ENCODE measurements around the gene CDCP1.

Gene CDCP1

DNA sequence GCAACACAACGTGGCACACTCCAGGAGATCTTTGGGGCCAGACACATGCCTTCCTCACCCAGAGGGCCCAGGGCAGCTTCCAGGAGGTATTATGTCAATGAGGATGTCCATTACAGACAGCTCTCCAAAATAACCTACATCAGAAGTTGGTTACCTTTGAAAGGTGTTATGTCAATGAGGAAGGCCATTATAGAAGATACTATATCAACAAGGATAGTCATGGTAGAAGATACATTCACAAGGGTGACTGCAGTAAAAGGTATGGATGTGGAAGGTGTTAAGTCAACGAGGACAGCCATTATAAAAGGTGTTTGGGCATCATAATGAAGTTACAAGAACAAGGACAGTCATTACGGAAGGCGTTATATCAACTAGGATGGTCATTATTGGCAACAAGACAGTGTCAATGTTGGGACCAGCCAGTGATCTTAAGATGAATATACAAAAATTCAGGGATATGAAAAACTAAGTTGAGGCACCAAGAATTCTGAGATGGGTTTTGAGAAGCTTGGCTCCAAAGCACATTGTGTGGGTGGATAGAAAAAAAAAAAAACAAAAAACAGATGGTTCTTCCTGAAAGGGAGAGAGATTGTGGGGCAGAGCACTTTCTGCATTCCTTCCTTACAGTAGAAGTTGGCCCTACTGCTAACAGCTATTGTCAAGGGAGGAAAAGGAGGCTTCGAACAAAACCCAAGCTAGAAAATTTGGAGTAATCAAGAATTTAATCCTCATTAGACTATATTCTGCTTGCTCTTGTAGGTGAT lies 11.2 kb downstream of the CDCP1 start:
- DNase-seq: no peak

DNA sequence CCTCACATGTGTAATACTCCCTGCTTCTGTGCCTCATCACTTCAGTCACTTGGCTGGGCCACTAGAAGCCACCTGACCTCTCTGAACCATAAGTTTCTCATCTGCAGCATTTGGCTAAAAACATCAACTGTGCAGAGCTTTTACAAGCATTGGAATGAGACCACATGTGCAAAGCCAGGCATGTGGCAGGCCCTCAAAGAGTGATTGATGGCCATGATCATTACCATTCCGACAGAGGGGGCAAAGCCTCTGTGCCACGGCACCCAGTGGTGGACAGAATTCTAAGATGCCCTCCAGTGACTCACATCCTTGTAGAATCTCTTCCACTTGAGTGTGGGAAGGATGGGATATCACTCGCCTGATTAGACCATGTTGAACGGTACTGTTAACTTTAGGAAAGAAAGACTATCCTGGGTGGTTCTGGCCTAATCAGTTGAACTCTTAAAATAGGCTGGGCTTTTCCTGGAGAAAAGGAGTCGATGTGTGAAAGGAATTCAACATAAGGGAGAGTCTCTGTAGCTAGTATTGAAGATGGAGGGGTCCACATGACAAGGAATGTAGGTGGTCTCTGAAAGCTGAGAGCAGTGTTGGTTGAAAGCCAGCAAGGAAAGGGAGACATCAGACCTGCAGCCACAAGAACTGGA lies 13.5 kb downstream of the CDCP1 start:
- DNase-seq: no peak

DNA sequence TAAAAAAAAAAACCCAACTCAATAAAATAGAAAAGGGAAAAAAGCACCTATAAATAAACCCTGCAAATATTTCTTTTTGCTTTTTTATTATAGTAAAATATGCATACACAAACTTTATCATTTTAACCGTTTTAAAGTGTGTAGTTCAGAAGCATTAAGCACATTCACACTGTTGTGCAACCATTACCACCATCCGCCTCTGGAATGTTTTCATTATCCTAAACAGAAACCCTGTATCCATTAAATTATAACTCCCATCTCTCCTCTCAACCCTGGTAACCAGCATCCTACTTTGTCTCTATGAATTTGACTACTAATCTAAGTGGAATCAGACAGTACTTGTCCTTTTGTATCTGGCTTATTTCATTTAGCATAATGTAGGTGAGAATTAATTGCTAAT lies 15.0 kb downstream of the CDCP1 start:
- no peak for DNase-seq

GRCh38 chr3:45130476-45130875 lies 15.7 kb downstream of the CDCP1 start:
- no peak for DNase-seq

- DNase-seq: no peak
Observed at GRCh38 chr3:45128950-45129349, 17.2 kb downstream of the CDCP1 start.

DNA sequence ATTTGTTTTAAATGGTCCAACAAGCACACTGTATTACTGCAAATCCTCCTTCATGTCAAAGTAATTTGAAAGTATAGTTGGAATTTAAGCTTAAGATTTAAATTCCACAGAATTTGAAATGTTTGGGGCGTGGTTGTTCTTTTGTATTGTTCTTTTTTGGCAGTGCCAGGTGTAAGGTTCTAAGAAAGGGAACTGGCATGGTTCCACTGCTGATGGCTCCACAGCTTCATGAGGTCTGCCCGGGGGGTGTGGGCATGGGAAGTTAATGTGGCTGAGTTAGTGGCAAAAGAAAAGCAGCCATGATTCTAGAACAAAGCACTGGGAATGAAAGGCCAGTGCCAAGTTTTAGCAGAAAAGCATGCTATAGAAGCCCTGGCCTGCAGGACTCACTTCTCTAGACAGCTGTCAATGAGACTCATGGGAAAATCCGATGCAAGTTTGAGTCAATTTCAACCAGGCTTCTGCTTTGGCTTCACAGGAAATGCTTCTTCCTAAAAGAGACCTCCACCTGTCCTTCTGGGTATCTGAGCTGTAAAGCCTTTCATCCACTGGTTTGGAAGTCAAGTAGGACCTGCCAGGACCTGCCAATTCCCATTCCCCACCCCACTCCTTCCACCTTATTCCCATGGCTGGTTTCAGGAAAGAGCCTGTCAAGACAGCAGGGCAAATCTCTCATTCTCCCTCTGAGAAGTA lies 18.9 kb downstream of the CDCP1 start:
- no peak for DNase-seq

- no peak for DNase-seq
Observed at GRCh38 chr3:45126730-45127129, 19.4 kb downstream of the CDCP1 start.

GRCh38 chr3:45125550-45126026 lies 20.6 kb downstream of the CDCP1 start:
- no peak for DNase-seq

GRCh38 chr3:45124956-45125355 lies 21.2 kb downstream of the CDCP1 start:
- DNase-seq: no peak

DNA sequence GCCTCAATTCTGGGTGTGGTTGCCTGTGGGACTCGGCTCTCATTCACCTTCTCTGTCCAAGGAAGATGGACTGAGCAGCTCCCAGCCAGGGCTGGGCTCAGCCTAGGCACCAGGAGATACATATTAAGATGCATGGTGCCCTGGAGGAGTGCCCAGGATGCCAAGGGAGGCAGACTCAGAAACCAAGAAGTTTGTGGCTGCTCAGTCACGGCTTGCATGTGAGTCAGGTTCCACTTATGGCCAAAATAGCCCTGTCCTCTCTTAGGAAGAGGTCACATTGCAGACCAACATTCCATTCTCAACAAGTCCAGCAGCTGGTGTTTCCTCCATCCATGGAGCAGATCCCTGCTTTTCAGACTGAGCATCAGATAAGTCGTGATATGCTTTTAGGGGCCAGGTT lies 21.8 kb downstream of the CDCP1 start:
- DNase-seq: no peak

DNA sequence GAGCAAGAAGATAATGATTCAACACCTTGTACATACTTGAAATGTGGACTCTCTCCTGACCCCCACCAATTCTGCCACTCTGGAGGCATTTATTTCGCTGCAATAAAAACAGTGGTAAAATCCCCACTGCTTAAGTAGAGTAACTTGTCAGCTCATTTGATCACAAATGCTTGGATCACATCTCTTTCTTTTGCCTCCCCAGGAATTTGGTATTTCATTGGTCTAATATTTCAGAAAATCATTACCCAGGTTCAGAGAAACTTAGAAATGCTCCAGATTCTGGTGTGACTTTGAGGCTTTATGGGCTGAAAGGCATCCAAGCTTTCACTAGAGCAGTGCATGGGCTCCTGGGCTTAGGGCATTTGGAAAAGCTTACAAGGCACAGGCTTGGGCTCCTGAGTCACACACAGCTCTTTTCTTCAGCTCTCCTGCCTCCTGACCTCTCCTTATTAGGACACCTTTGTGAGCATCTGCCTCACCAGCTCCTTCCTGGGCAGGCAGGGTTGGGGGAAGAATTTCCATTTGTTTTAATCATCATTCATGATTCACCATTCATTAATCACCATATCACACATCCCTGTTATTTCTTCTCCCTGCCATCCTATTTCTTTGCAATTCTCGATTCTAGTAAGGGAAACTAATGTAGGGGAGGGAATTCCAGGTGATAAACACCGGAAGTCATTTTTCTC lies 22.5 kb downstream of the CDCP1 start:
- DNase-seq: no peak

GRCh38 chr3:45123030-45123429 lies 23.1 kb downstream of the CDCP1 start:
- no peak for DNase-seq

DNA sequence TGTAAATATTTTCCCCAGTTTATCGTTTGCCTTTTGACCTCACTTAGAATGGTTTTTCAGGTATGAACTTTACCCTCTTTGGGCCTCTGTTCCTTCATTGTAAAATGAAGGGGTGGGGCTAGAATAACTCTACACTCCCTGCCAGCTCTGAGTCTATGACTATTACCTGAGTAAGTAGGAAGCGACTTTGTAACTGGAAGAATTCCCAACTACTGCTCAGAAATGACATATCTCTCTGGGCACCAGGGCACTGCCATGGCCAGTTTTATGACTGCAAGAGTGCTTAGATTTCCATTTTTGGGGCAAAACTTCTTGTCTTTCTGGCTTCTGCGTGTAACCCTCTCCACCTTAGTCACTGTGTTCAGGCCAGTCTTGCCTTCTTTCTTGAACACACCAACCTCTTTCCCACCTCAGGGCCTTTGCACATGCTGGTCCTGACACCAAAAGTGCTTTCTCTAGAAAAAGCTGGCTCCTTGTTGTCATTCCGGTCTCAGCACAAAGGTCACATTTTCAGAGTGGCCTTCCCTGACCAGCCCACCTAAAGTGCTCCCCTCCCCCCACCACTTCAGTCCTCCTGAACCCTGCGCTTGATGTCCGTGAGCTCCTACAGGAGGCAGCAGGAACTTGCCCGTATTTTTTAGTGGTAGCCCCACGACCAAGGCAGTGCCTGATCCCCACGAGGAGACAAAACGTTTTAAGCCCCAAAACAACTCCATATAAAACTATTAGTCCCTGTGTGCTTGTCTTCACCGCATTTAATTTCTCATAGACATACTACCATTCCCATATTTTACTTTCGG lies 25.6 kb downstream of the CDCP1 start:
- DNase-seq: no peak

GRCh38 chr3:45119824-45120358 lies 26.3 kb downstream of the CDCP1 start:
- no peak for DNase-seq

- DNase-seq: no peak
Observed at GRCh38 chr3:45119376-45119775, 26.8 kb downstream of the CDCP1 start.

DNA sequence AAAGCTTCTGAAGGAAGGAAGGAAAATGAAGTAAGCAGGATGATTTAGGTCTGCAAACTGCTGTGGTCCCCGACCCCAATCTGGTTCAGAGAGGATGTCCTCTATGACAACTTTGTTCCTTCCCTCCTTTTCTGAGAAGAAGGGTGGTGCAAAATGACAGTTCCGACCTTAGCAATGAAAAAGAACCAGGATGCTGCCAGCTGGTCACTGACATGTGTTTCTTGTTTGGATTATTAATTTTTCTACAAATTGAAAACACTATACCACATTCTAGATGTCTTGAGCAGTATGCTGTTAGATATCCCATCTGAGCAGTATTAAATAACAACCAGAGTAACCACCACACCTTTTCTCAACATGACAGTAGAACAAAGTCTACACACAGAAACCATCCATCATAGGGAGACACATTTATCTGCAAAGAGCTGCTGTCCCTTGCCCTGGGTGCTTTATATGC lies 27.5 kb downstream of the CDCP1 start:
- DNase-seq: no peak

DNA sequence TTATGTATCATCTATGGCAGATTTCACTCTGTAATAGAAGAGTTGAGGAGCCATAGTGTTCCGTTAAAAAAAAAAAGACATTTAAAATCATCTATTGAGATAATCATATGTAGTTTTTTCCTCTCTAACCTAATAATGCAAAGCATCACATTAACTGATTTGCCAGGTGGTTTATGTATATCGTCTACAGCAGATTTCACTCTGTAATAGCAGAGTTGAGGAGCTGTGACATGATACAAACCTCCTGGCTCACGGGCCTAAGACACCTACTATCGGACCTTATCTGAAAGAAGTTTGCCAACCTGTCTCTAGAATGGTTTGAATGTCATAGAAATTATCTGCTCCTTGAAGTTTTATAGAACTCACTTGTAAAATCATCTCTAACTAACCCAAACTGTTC lies 29.8 kb downstream of the CDCP1 start:
- DNase-seq: no peak

DNA sequence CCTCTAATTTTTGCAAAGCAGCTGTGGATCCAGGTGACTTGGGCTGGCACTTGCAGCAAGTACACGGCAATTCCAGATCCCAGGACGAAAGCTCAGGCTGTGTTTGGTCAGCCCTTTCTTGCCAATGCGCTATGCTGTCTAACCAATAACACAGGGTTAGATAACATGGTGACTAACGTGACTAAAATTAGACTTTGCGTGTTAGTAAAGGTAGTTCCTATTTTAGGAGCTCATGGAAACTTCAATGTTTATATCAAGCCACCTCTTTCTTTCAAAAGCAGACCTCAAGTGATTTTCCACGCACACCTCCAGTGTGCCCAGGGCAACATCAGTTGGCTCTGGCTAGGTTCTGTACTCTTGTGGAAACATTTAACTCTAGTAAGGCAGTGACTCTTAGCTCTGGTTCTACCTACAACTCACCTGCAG lies 32.5 kb downstream of the CDCP1 start:
- no peak for DNase-seq

DNA sequence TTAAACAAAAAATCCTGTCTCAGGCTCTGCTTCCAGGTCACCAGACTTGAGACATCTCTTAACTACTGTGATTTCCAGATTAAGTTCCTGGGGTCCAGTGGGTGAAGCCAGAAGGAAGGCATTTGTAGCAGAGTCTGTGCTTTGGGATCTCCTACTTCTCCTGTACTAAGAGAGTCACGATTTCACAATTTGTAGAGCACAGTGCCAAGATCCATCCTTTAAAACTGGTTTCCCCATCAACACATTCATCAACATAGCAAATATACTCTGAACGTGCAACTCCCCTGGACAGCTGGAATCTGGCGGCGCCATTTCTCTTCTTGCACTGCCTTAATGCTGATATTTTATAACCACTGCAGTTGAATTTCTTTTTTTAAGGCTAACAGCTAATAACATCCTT lies 33.2 kb downstream of the CDCP1 start:
- DNase-seq: no peak

DNA sequence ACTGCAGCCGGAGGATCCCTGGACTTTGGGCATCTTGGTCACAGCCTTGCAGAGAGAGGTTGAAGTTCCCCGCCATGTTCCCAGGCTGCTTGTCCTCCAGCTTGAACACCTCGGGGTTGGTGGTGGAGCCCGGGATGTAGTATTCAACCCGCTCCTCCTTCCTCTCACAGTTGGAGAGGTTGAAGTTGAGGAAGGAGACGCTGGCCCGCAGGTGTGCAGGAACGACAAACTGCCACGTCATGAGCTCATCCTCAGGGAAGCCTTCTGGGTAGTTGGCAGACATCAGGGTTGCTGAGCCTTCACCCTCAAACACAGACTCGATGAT lies 35.7 kb downstream of the CDCP1 start:
- DNase-seq: no peak

GRCh38 chr3:45109771-45110508 lies 36.2 kb downstream of the CDCP1 start:
- no peak for DNase-seq

DNA sequence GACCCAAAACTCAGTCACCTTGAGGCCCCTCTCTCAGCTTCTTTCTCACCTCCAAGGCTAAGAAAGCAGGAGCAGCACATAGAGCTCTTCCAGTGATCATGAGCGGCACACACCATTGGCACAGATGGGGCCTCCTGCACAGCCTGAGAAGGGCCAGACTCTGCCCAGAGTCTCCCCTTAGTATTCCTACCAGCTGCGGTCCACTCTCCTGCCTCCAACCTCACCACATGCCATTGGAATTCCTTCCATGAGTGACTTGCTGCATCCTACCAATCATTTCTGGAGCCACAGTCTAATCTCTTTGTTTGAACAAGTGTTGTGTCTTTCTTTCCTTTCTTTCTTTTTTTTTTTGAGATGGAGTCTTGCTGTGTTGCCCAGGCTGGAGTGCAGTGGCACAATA lies 39.3 kb downstream of the CDCP1 start:
- no peak for DNase-seq

All from midbrain (tissue), 1 donor.